ENCODE measurements around the gene URB2.
"Not testable (repeated sequence)": the region's sequence is repeated elsewhere in the genome, so short reads cannot be mapped to it uniquely, and the experiment has no call there.

URB2 gene

DNA sequence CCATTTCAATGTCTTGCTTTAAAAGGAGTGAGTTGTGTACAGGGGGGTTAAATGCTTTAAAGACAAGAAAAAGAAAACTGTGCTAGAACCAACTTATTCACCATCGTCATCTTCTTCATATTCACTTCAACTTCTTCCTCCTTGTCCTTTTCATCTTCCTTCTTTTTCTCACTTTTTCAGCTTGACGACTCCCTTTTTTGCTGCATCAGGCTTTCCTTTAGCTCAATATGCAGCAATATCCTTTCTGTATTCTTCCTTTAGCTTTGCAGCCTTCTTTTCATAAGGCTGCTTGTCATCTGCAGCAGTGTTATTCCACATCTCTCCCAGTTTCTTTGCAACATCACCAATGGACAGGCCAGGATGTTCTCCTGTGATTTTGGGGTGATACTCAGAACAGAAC, 79.1 kb downstream of the URB2 start:
- H3K9me3 ChIP-seq (ENCODE audit: control insufficient read depth, insufficient read depth, low read length); H3K36me3 ChIP-seq (ENCODE audit: control insufficient read depth, insufficient read depth, low read length); H3K4me3 ChIP-seq (ENCODE audit: low read depth, low read length): not testable (repeated sequence)

DNA sequence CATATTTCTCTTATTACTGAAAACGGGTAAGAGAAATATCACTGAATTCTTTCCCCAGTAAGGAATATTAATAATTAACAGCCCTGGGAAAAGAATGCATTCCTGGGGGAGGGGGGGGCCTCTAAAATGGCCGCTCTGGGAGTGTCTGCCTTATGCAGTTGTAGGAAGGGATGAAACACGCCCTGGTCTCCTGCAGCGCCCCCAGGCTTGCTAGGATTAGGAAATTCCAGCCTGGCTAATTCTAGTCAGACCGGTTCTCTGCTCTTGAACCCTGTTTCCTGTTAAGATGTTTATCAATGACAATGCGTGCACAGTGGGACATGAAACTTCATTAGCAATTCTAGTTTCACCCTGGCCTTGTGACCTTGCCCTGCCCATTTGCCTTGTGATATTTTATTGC, 81.1 kb downstream of the URB2 start:
- H3K27me3 ChIP-seq (ENCODE audit: control insufficient read depth, insufficient read depth, low read length); H3K9ac ChIP-seq (ENCODE audit: low read depth, low read length); H3K4me3 ChIP-seq (ENCODE audit: low read depth, low read length); H3K9me3 ChIP-seq (ENCODE audit: control insufficient read depth, insufficient read depth, low read length); H3K36me3 ChIP-seq (ENCODE audit: control insufficient read depth, insufficient read depth, low read length); H3K4me1 ChIP-seq (ENCODE audit: control insufficient read depth, insufficient read depth, low read length): not testable (repeated sequence)

More for the DNA sequence above, 79.1 kb downstream of the URB2 start:
- not testable (repeated sequence) for H3K4me1 ChIP-seq (ENCODE audit: control insufficient read depth, insufficient read depth, low read length); H3K27me3 ChIP-seq (ENCODE audit: control insufficient read depth, insufficient read depth, low read length); H3K9ac ChIP-seq (ENCODE audit: low read depth, low read length)

DNA sequence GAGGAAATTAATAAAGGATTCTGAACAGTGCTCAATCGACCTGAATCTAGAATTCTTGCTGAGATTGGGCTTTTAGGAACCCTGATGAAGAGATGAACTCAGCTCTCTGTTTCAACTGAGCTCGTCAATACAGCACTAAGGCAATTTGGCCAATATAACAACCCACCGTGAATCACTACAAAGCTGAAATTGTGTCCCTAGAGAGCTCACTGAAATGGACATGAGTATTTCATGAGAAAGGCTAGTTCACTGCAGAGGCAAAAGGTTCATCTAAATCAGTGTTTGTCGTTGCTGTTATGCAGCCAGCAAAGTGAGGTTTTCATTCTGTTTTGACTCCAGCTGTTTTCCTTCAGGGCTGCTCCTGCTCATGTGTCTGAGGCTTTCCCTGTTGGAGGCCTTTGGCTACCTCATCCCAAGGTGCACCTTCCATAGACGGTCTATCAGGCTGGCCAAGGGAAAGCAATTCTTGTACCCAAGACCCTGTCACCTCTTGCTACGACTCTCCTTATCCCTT, 83.5 kb downstream of the URB2 start:
- H3K27me3 ChIP-seq (ENCODE audit: control insufficient read depth, insufficient read depth, low read length): no peaks in the 10 kb centered on the region
- no peaks in the 10 kb centered on the region for H3K4me1 ChIP-seq (ENCODE audit: control insufficient read depth, insufficient read depth, low read length)
- H3K9ac ChIP-seq (ENCODE audit: low read depth, low read length): no peak overlapping the region
- no peak overlapping the region for H3K4me3 ChIP-seq (ENCODE audit: low read depth, low read length)
- H3K36me3 ChIP-seq (ENCODE audit: control insufficient read depth, insufficient read depth, low read length): no peaks in the 10 kb centered on the region
- no peaks in the 10 kb centered on the region for H3K9me3 ChIP-seq (ENCODE audit: control insufficient read depth, insufficient read depth, low read length)

Measured in iPS-15b (cell line).